Duodenal mucosa (tissue), 2 donors: ENCODE data around the gene PIANP.

Experiments used
- H3K27ac ChIP-seq: one replicate; pipeline ENCODE4 v1.7.0; 2013; ENCODE audit warnings: low read depth, low read length
- H3K27me3 ChIP-seq, 2 donors: one replicate each; pipeline ENCODE4 v1.7.0; 2013; ENCODE audit warnings: low read length in 2 of 2, control low read depth in 1 of 2; ENCODE audit not compliant: insufficient read depth in 2 of 2, control insufficient read depth in 1 of 2
- H3K36me3 ChIP-seq, 2 donors: one replicate each; pipeline ENCODE4 v1.7.0; 2013; ENCODE audit warnings: low read length in 2 of 2, control low read depth in 1 of 2; ENCODE audit not compliant: insufficient read depth in 2 of 2, control insufficient read depth in 1 of 2
- H3K4me1 ChIP-seq, 2 donors: one replicate each; pipeline ENCODE4 v1.7.0; 2013; ENCODE audit warnings: low read length in 2 of 2, control low read depth in 1 of 2; ENCODE audit not compliant: insufficient read depth in 2 of 2, control insufficient read depth in 1 of 2
- H3K4me3 ChIP-seq, 2 donors: one replicate each; pipeline ENCODE4 v1.7.0; 2013; ENCODE audit warnings: low read length in 2 of 2, low read depth in 1 of 2
- H3K9ac ChIP-seq, 2 donors: one replicate each; pipeline ENCODE4 v1.7.0; 2013; ENCODE audit warnings: low read length in 2 of 2, low read depth in 1 of 2
- H3K9me3 ChIP-seq, 2 donors: one replicate each; pipeline ENCODE4 v1.7.0; 2013; ENCODE audit warnings: low read length in 2 of 2, control low read depth in 1 of 2; ENCODE audit not compliant: control insufficient read depth in 1 of 2

Gene PIANP

GRCh38 chr12:6676962-6677361 is 23.7 kb downstream of the PIANP start:
- H3K9ac ChIP-seq = no peak overlapping the region
- H3K27me3 ChIP-seq = no peaks in the 10 kb centered on the region
- no peak overlapping the region for H3K4me3 ChIP-seq
- no peaks in the 10 kb centered on the region for H3K9me3 ChIP-seq
- no peak overlapping the region for H3K27ac ChIP-seq
- H3K36me3 ChIP-seq = peaks cover 62 to 85% of the 10 kb centered on the region in 2 donors
- H3K4me1 ChIP-seq = no peaks in the 10 kb centered on the region

GRCh38 chr12:6672143-6672542 is 28.5 kb downstream of the PIANP start:
- no peaks in the 10 kb centered on the region for H3K27me3 ChIP-seq
- H3K4me1 ChIP-seq = no peaks in the 10 kb centered on the region
- peaks cover 71 to 98% of the 10 kb centered on the region in 2 donors for H3K36me3 ChIP-seq
- no peak overlapping the region for H3K27ac ChIP-seq
- H3K9ac ChIP-seq = no peak overlapping the region
- no peak overlapping the region for H3K4me3 ChIP-seq
- H3K9me3 ChIP-seq = no peaks in the 10 kb centered on the region

- H3K36me3 ChIP-seq = peaks cover 43 to 66% of the 10 kb centered on the region in 2 donors
- no peaks in the 10 kb centered on the region for H3K27me3 ChIP-seq
- H3K9ac ChIP-seq = no peak overlapping the region
- no peak overlapping the region for H3K27ac ChIP-seq
- H3K4me1 ChIP-seq = no peaks in the 10 kb centered on the region
- H3K9me3 ChIP-seq = no peaks in the 10 kb centered on the region
- no peak overlapping the region for H3K4me3 ChIP-seq
Observed at GRCh38 chr12:6667559-6668210, 32.9 kb downstream of the PIANP start.

- H3K9me3 ChIP-seq = no peaks in the 10 kb centered on the region
- H3K36me3 ChIP-seq = peaks cover 30 to 51% of the 10 kb centered on the region in 2 donors
- H3K9ac ChIP-seq = no peak overlapping the region
- no peak overlapping the region for H3K27ac ChIP-seq
- no peak overlapping the region for H3K4me3 ChIP-seq
- H3K4me1 ChIP-seq = peaks cover 10% of the 10 kb centered on the region in 2 donors
- no peaks in the 10 kb centered on the region for H3K27me3 ChIP-seq
Observed at GRCh38 chr12:6666211-6666610, 34.4 kb downstream of the PIANP start.

GRCh38 chr12:6664902-6665301 is 35.7 kb downstream of the PIANP start:
- Histone ChIP-seq H3K27ac (no peak overlapping the region), H3K4me3 (no peak overlapping the region), H3K36me3 (peaks cover 22 to 38% of the 10 kb centered on the region in 2 donors), H3K9ac (no peak overlapping the region), H3K27me3 (no peaks in the 10 kb centered on the region), H3K9me3 (no peaks in the 10 kb centered on the region), H3K4me1 (peaks cover 10% of the 10 kb centered on the region in 2 donors)

- H3K4me3 ChIP-seq = peak within 1 kb of the TSS; percentile 88 to 91
- no peaks in the 10 kb centered on the region for H3K9me3 ChIP-seq
Observed at GRCh38 chr12:6662906-6663742, 37.5 kb downstream of the PIANP start, which contains the start of gene ING4. Gene ING4 (minus strand): TSS chr12:6663119. CDS start chr12:6663101, 18 bp downstream.

GRCh38 chr12:6662602-6662905 is 38.1 kb downstream of the PIANP start:
- H3K27me3 ChIP-seq = no peaks in the 10 kb centered on the region
- H3K4me3 ChIP-seq = peak overlapping the region; percentile 88 to 91
- no peak overlapping the region for H3K27ac ChIP-seq
- H3K9ac ChIP-seq = peak overlapping the region; percentile 70 to 77
- peaks cover 8 to 23% of the 10 kb centered on the region in 2 donors for H3K36me3 ChIP-seq
- no peaks in the 10 kb centered on the region for H3K9me3 ChIP-seq
- H3K4me1 ChIP-seq = peaks cover 10% of the 10 kb centered on the region in 2 donors

More at GRCh38 chr12:6662906-6663742, 37.5 kb downstream of the PIANP start, which contains the start of gene ING4:
- Histone ChIP-seq H3K9ac (peak within 1 kb of the TSS; percentile 70 to 77), H3K27me3 (no peaks in the 10 kb centered on the region), H3K36me3 (peaks cover 13 to 29% of the 10 kb centered on the region in 2 donors), H3K4me1 (peaks cover 10% of the 10 kb centered on the region in 2 donors), H3K27ac (peak within 1 kb of the TSS; percentile 43)

GRCh38 chr12:6653987-6654386 is 46.6 kb downstream of the PIANP start:
- no peaks in the 10 kb centered on the region for H3K9me3 ChIP-seq
- no peak overlapping the region for H3K27ac ChIP-seq
- H3K36me3 ChIP-seq = peaks cover 20 to 62% of the 10 kb centered on the region in 2 donors
- H3K27me3 ChIP-seq = no peaks in the 10 kb centered on the region
- H3K9ac ChIP-seq = no peak overlapping the region
- no peaks in the 10 kb centered on the region for H3K4me1 ChIP-seq
- no peak overlapping the region for H3K4me3 ChIP-seq

GRCh38 chr12:6653342-6653741 is 47.3 kb downstream of the PIANP start:
- H3K9ac ChIP-seq = no peak overlapping the region
- no peaks in the 10 kb centered on the region for H3K9me3 ChIP-seq
- no peaks in the 10 kb centered on the region for H3K4me1 ChIP-seq
- no peak overlapping the region for H3K27ac ChIP-seq
- no peak overlapping the region for H3K4me3 ChIP-seq
- peaks cover 20 to 63% of the 10 kb centered on the region in 2 donors for H3K36me3 ChIP-seq
- H3K27me3 ChIP-seq = no peaks in the 10 kb centered on the region

GRCh38 chr12:6652391-6652790 is 48.2 kb downstream of the PIANP start:
- Histone ChIP-seq H3K4me1 (no peaks in the 10 kb centered on the region), H3K9me3 (no peaks in the 10 kb centered on the region), H3K9ac (no peak overlapping the region), H3K36me3 (peaks cover 20 to 66% of the 10 kb centered on the region in 2 donors), H3K4me3 (no peak overlapping the region), H3K27me3 (no peaks in the 10 kb centered on the region), H3K27ac (no peak overlapping the region)
